ENCODE data around the gene MUC3A.
"Not testable (repeated sequence)": the region's sequence is repeated elsewhere in the genome, so short reads cannot be mapped to it uniquely, and the experiment has no call there.

Gene MUC3A, protein sequence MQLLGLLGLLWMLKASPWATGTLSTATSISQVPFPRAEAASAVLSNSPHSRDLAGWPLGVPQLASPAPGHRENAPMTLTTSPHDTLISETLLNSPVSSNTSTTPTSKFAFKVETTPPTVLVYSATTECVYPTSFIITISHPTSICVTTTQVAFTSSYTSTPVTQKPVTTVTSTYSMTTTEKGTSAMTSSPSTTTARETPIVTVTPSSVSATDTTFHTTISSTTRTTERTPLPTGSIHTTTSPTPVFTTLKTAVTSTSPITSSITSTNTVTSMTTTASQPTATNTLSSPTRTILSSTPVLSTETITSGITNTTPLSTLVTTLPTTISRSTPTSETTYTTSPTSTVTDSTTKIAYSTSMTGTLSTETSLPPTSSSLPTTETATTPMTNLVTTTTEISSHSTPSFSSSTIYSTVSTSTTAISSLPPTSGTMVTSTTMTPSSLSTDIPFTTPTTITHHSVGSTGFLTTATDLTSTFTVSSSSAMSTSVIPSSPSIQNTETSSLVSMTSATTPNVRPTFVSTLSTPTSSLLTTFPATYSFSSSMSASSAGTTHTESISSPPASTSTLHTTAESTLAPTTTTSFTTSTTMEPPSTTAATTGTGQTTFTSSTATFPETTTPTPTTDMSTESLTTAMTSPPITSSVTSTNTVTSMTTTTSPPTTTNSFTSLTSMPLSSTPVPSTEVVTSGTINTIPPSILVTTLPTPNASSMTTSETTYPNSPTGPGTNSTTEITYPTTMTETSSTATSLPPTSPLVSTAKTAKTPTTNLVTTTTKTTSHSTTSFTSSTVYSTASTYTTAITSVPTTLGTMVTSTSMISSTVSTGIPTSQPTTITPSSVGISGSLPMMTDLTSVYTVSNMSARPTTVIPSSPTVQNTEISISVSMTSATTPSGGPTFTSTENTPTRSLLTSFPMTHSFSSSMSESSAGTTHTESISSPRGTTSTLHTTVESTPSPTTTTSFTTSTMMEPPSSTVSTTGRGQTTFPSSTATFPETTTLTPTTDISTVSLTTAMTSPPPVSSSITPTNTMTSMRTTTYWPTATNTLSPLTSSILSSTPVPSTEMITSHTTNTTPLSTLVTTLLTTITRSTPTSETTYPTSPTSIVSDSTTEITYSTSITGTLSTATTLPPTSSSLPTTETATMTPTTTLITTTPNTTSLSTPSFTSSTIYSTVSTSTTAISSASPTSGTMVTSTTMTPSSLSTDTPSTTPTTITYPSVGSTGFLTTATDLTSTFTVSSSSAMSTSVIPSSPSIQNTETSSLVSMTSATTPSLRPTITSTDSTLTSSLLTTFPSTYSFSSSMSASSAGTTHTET (N-terminal part only)

DNA sequence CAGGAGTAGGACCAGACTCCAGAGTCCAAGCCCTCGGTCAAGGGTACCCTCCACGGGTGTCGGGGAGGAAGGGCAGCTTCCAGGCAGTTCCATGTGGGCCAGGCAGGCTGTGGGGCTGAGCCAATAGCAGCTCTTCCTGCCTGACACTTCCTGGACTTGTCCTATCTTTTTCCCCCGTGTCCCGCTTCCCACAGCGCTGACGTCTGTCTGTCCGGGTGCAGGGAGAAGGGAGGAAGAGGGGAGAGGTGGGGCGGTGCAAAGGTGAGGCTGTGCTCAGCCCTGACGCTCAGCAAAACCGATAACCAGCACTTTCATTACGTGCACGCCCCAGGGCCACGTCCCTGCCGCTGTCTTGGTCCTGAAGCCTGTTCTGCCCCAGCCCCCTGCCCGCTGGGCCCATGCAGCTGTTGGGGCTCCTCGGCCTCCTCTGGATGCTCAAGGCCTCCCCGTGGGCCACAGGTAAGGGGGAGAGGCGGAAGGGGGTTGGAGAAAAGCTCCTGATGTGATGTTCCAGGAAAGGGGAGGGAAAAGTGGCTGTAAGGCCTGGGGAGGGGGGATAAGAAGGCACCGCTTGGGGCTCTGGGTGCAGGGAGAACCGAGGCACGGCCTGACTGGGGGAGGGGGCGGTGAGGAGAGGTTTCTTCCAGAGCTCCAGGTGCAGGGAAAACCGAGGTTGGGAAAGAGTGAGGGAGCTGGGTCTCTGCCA is at the start of gene MUC3A:
TSS of gene MUC3A (plus strand) at position 308 of the 706 bp plus-strand sequence. CDS start at position 399, 91 bp downstream.
- DNase-seq = no peak

DNA sequence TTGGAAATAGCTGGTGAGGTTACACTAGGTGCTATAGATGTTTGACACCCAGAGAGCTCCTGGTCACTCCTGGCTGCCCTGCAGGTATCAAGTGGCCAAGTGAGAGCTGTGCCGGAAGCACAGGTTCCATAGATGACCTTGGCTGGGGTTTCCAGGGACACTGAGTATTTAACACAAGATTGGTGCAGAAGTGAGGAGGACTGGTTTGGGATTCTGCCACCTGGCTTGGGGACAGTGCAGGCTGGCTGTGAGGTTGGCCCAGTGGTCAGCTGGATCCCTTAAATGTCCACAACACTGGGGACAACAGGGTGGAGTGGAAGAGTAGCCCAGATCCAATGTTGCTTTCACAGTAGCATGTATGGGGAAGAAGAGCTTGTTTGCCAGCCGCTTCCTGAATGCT is 48.4 kb upstream of the MUC3A start:
- DNase-seq = no peak

DNA sequence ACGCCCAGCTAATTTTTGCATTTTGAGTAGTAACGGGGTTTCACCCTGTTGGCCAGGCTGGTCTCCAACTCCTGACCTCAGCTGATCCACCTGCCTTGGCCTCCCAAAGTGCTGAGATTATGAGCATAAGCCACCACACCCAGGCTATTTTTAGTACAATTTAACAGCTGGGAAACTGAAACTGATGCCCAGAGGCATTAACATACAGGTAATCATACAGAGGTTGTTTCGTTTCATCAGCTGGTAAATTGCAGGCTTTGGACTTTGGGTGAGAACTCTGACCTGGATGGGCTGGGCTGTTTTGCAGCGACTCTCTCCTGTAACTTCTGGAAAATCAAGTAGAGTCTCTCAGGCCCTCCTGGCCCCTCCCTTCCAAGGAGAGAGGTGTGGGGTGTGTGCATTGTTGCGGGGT is 47.4 kb upstream of the MUC3A start:
- no peak for DNase-seq

DNA sequence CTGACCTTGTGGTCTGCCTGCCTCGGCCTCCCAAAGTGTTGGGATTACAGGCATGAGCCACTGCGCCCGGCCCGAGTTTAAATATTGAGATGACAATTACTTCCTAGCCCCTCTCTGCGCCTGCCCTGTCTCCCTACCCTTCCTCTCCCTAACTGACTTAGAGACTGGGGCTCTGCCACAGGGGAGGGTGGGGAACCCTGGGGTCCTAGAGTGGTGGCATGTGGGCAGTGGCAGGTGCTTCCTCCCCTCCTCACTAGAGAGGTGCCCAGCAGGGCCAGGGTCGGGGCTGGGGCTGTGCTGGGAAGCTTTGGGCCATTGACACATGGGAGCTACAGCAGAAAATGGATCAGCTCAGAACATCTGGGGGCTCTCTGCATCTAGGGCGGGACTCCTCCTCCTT is 46.7 kb upstream of the MUC3A start:
- DNase-seq = no peak

DNA sequence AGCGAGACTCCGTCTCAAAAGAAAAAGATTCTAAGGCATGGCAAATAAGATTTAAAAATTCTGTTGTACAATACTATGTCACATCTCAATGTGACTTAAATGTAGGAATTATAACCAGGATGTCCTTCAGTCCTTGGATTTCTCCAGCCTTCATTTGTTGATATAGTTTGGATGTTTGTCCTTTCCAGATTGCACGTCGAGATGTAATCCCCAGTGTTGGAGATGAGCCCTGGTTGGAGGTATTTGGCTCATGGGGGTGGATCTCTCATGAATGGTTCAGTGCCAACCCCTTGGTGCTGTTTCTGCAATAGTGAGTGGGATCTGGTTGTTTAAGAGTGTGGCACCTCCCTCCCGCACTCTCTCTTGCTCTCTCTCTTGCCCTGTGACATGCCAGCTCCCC is 40.8 kb upstream of the MUC3A start:
- DNase-seq = no peak

DNA sequence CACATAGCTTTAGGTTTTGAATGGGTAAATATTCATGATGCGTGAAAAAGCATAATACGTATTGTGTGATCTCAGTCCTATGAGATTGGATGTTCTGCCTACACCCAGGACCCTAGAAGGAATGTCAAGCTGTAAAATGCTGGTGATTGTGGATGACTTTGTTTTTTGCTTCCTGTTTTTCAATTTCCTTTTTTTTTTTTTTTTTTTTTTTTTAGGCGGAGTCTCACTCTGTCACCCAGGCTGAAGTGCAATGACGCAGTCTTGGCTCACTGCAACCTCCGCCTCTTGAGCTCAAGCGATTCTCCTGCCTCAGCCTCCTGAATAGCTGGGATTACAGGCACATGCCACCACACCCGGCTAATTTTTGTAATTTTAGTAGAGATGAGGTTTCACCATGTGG is 38.9 kb upstream of the MUC3A start:
- DNase-seq = not testable (repeated sequence)

DNA sequence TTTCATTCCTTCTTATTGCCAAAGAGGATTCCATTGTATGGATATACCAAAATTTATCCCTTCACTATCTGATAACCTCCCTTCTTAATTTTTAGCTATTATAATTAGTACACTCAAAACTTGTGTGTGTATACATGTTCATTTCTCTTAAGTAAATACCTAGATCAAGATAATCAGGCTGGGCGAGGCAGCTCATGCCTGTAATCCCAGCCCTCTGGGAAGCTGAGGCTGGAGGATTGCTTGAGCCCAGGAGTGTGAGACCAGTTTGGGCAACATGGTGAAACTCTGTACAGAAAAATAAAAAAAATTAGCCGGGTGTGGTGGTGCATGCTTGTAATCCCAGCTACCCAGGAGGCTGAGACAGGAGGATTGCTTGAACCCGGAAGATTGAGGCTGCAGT is 37.9 kb upstream of the MUC3A start:
- no peak for DNase-seq

DNA sequence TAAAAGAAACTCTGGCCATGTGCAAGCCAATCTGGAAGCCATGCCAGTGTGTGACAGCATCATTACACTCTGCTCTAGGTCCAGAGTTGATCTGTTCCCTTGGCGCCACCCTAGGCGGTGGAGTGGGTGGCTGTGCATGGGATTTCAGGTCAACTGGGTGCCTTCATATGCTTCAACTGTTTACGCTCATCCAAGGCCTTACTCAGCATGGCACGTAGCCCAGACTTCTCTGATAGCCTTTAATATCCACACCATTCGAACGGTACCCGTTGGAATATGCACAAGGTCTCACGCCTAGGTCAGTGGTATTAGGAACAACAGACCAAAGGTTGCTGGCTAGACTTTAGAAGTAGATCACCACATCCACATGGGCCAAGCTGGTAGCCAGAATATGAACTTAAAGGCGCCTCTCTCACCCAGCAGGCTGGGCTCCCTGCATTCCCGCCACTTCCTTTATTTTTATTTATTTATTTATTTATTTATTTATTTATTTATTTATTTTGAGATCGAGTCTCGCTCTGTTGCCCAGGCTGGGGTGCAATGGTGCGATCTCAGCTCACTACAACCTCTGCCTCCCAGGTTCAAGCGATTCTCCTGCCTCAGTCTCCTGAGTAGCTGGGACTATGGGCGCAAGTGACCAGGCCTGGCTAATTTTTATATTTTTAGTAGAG is 35.0 kb upstream of the MUC3A start:
- DNase-seq = no peak

DNA sequence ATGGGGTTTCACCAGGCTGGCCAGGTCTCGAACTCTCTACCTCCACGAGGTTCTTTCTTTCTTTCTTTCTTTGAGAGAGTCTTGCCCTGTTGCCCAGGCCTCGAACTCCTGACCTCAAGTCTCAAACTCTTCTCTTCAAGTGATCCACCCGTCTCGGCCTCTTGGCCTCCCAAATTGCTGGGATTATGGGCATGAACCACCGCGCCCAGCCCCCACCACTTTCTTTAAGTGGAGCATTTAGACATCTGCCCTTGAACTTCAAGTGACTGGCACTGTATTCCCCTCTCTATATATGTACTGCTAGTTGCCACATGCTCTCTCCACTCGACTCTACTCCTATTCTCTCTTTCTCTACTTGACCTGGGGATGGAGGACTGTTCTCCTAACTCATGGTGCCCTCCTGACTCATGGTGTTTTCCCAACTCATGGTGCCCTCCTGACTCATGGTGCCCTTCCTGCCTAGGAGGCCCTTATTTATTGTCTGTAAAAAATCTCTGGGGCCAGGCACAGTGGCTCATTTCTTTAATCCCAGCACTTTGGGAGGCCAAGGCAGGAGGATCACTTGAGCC is 34.4 kb upstream of the MUC3A start:
- DNase-seq = no peak

DNA sequence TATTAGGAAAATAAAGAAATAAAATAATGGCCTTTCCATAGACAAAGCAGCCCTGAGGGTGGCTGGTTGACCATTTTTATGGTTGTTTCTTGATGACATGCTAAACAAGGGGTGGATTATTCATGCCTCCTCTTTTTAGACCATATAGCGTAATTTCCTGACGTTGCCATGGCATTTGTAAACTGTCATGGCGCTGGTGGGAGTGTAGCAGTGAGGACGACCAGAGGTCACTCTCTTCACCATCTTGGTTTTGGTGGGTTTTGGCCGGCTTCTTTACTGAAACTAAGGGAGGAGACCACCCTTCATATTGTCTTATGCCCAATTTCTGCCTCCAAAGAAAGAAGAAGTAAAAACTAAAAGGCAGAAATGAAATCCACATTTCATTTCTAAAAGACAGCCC is 30.0 kb upstream of the MUC3A start:
- not testable (repeated sequence) for DNase-seq

DNA sequence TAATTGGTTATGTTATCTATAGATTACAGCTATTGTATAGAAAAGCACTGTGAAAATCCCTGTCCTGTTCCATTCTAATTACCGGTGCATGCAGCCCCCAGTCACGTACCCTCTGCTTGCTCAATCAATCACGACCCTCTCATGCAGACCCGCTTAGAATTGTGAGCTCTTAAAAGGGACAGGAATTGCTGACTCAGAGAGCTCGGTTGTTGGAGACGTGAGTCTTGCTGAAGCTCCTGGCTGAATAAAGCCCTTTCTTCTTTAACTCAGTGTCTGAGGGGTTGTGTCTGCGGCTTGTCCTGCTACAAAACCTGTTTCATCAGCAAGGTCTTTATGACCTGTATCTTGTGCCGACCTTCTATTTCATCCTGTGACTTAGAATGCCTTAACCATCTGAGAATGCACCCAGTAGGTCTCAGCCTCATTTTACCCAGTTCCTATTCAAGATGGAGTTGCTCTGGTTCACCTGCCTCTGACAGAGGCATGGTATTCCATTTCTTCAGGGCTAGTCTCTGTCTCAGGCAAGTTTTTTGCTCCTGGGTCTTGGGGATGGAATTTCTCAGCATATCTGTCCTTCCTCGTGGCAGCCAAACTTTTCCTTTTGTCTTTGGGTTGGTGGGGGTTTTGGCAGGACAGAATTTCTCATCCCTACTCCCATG is 29.4 kb upstream of the MUC3A start:
- not testable (repeated sequence) for DNase-seq

DNA sequence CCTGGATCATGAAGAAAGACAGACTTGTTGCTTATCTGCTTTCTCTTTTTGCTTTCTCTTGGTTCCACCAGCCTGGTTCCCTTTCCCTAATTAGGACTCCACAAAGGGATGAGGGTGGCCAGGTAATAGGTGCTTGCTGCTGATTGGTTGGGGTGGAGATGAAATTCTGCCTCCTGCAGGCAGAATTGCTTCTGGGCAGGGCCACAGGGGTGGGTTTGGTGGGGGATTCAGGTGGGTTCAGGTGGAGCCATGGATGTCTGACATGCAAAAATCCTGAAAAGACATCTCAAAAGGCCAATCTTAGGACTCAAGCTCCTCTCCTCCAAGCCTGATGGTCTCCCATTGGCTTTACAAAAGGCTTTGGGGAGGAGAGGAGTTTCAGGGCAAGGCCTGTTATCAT is 28.3 kb upstream of the MUC3A start:
- no peak for DNase-seq

DNA sequence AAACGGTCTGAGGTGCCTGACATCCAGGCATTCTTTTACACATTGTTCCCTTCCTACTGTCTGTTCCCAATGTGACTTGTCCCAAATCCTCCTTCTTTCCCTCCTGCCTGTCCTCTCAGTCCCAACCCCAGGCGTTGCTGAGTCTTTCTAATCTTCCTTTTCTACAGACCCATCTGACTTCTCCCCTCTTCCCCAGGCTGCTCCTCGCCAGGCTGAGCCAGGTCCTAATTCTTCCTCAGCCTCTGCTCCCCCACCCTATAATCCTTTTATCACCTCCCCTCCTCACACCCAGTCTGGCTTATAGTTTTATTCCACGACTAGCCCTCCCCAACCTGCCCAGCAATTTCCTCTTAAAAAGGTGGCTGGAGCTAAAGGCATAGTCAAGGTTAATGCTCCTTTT is 25.7 kb upstream of the MUC3A start:
- not testable (repeated sequence) for DNase-seq

DNA sequence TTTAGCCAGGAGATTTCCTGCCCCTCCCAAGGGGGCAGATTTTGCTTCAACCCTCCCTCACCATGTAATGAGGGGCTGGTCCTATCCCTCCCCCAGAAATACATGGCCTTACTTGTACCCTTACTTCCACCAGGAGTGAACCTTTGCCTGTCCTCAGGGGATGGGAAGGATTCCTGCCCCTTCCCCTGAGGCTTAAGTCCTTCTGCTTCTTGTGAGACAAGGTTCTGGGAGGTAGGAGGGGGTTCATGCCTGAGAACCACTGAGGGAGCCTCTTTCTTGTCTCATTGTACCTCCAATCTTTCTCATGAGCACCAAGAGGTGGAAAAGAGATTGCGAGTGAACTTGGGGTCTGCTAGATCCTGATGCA is 19.5 kb upstream of the MUC3A start:
- no peak for DNase-seq

DNA sequence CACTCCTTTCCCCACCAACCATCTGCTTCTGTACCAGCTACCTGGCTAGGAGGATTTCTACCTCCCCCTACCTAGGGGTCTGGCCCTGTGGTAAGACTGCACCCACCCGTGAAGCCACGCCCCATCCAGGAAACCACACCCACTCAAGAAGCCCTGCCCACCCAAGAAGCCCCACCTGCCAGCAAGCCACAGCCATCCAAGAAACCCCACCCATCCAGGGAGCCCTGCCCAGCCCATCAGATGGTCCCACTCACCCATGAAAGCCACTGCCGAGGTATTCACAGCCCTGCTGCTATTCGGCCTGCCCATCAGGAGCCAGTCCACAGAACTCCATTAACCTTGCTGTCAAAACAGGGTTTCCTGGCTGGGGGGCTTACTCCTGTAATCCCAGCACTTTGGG is 15.6 kb upstream of the MUC3A start:
- no peak for DNase-seq

DNA sequence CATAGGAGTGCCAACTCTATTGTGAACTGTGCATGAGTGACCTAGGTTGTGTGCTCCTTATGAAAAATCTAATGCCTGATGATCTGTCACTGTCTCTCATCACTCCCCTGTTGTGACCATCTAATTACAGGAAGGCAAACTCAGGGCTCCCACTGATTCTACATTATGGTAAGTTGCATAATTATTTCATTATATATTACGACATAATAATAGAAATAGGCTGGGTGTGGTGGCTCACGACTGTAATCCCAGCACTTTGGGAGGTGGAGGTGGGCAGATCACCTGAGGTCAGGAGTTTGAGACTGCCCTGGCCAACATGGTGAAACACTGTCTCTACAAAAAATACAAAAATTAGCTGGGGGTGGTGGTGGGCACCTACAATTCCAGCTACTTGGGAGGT is 14.0 kb upstream of the MUC3A start:
- DNase-seq = not testable (repeated sequence)

DNA sequence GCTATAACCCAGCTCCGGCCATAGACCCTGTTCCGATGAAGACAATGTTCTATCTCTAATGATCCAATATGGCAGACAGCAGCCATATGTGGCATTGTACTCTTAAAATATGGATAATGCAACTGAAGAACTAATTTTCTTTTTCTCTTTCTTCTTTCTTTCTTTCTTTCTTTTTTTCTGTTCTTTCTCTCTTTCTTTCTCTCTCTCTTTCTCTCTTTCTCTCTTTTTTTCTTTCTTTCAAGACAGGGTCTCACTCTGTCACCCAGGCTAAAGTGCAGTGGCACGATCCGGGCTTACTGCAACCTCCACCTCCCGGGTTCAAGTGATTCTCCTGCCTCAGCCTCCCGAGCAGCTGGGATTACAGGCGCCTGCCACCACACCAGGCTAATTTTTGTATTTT is 13.2 kb upstream of the MUC3A start:
- DNase-seq = not testable (repeated sequence)

DNA sequence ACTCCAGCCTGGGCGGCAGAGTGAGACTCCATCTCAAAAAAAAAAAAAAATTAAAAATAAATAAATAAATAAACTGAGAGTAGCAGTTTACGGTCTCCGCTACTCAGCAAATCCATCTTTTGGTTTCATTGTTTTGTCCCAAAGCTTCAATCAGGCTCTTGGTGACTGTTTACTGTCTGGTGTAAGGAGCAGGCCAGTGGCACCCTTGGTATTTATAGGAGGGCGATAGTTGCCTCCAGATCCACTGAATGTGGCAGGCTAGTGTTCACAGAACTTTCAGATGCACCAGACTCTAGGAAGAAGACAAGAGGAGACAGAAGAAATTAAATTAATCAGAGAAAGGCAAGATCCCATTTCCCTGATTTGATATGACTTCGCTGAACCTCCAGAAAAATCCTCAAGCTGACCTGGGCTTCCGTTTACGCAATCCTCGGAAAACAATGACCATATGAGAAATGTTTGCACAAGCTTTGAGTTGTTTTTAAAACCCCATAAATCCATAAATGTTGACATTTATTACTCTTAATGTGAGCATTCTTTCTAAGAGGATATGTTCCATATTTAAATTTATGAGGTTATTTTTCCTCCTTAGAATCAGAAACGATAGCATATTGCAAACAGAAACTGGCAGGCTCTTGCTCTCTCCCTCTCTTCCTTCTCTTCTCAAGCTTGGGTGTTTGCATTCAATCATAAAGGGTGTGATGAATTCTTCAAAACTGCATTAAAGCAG is 7.1 kb upstream of the MUC3A start:
- no peak for DNase-seq

DNA sequence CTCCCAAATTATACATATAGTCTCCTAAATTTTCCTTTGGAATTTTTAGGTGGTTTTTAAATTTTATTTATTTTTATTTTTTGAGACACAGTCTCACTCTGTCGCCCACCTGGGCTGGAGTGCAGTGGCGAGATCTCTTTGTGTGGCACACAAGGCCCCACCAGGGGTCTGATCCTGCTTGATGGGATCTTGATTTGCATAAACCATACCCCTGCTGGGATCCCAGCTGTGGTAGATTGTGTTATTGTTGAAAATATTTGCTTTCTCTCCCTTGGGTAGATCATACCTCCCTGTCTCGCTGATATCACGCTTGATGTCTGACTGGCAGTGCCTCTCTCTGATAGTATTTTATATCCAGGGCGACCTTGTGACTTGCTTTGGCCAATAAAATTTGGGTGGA is 5.6 kb upstream of the MUC3A start:
- DNase-seq = no peak

DNA sequence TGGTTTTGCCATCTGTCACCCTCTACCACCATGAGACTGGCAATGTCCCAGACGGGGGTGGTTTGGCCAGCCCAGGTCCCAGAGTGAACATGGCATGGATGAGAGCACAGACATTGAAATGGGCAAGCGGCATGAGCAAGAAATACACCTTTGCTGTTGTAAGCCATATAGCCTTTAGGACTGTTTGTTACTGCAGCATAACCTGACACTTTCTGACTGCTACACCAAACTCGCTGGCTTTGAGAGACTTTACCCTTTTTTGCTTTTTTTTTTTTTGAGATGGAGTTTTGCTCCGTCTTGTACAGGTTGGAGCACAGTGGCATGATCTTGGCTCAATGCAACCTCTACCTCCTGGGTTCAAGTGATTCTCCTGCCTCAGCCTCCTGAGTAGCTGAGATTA is 5.2 kb upstream of the MUC3A start:
- DNase-seq = no peak

All from CD4-positive, alpha-beta T cell treated with Interleukin-6 for 4 hours (primary cell).